ENCODE measurements around the gene CNIH2.

Gene CNIH2

DNA sequence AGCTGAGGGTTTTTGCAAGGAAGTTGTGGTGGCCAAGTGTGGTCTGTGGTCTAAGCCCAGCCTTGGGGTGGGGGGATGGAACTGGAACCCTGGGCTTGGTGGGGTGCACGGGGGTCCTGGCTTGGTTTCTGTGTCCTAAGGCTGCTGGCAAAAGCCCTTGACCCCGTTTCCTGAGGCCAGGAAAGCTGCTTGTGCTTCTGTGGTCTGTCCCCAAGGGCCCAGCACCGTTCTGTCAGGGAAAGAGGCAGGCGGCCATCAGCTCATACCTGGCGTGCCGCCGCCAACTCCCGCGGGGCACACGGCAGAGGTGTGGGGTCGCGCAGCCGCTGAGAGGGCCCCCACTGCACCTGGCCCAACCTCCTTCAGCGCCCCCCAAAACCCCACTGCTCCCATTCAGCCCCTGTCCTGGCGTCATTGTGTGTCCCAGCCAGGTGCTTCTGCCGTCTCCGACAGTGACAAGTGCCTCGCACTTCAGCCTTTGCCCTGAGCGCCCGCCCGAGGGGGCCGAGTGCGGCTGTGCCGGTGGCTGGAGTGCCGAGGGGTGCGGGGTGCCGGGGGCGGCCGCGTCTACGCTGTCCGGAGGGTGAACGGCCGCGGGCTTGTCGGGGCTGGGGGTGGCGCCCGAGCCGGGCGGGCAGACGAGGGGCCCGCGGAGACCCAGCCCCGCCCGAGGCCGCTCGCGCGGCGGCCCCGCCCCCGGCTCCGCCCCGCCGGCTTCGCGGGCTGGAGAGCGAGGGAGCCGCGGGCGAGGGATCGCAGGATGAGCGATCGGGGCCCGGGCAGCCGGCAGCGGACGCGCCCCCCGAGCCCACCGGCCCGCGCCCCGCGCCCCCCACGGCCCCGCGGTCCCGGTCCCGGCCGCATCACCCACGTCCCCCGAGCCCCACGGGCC lies at the start of gene CNIH2:
CNIH2 (plus strand) TSS at position 705 of the 892 bp plus-strand sequence. CDS start 282 bp downstream, outside the sequence.
- peak; percentile 54 for ATAC-seq
- Mint-ChIP-seq H3K36me3 (peaks cover 44% of the 10 kb centered on the region), H3K4me3 (peak within 1 kb of the TSS; percentile 62), H3K4me1 (peaks cover 52% of the 10 kb centered on the region), H3K27ac (peak within 1 kb of the TSS; percentile 42), H3K27me3 (peaks cover 21% of the 10 kb centered on the region), H3K9me3 (no peaks in the 10 kb centered on the region)

DNA sequence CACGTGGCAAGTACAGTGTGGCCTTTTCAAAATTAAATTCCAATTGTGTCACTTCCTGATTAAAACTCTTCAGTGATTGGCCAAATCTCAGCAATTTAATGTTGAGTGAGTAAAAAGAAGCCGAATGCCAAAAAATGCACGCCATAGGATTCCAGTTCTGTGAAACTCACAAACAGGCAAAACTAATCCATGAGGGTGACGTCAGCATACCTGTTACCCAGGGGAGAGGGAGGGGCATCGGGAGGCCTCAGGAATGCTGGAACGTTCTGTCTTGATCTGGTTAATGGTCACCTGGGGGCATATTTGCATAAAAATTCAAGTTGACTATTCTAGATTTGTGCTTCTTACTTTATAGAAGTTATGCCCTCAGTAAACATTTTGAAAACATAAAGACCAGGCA lies 49.5 kb upstream of the CNIH2 start:
- Mint-ChIP-seq H3K9me3 (no peaks in the 10 kb centered on the region), H3K27me3 (no peaks in the 10 kb centered on the region), H3K4me1 (no peaks in the 10 kb centered on the region), H3K36me3 (peaks cover 51% of the 10 kb centered on the region), H3K4me3 (no peak overlapping the region), H3K27ac (no peak overlapping the region)
- ATAC-seq: no peak

- no peaks in the 10 kb centered on the region for H3K4me1 Mint-ChIP-seq
- no peak overlapping the region for H3K4me3 Mint-ChIP-seq
- H3K9me3 Mint-ChIP-seq: no peaks in the 10 kb centered on the region
- H3K36me3 Mint-ChIP-seq: peaks cover 59% of the 10 kb centered on the region
- ATAC-seq: no peak
- H3K27ac Mint-ChIP-seq: no peak overlapping the region
- H3K27me3 Mint-ChIP-seq: no peaks in the 10 kb centered on the region
Measured at GRCh38 chr11:66230156-66230555, 47.8 kb upstream of the CNIH2 start.

DNA sequence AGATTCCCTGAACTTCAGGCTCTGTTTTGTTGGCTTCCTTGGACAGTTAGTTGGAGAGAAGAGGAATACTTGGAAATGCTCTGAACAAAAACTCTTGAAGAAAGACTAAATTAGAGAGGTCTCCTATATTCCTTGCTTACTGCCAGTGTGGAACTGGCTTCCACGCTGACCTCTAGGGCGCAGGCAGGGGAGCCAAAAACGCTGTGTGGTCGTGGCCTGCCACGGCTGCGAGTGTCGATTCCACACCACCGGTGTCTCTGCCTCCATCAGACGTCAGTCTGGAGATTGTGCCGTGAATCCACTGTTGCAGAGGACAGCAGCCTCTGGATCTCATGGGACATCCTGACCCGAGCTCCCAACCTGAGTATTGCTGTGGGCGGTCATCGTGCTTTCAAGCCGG lies 47.0 kb upstream of the CNIH2 start:
- no peak overlapping the region for H3K4me3 Mint-ChIP-seq

DNA sequence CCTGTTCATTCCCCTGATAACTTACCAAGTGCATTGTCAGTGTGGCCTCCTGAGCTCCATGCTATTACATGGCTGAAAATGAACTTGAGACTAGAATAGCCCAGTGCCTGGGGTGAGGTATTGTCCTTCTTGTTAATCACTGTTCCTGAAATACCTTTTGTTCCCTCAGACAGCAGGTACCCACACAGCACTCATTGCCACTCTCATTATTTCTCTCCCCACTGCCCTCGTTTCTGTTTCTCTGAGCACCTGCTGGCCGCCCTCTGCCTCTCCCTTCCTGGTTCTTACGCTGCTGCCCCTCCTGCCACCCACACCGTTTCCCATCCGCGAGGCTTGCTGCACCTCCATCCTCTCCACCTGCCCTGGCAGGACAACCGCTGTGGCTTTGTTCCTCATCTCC lies 46.4 kb upstream of the CNIH2 start:
- Mint-ChIP-seq H3K4me3 (no peak overlapping the region), H3K27ac (no peak overlapping the region)

More for the DNA sequence above, 47.0 kb upstream of the CNIH2 start:
- no peak for ATAC-seq
- Mint-ChIP-seq H3K4me1 (no peaks in the 10 kb centered on the region), H3K27me3 (no peaks in the 10 kb centered on the region), H3K36me3 (peaks cover 65% of the 10 kb centered on the region), H3K27ac (no peak overlapping the region), H3K9me3 (no peaks in the 10 kb centered on the region)

GRCh38 chr11:66232769-66233168 lies 45.2 kb upstream of the CNIH2 start:
- H3K4me3 Mint-ChIP-seq: no peak overlapping the region
- no peak overlapping the region for H3K27ac Mint-ChIP-seq
- peaks cover 68% of the 10 kb centered on the region for H3K36me3 Mint-ChIP-seq
- no peaks in the 10 kb centered on the region for H3K4me1 Mint-ChIP-seq
- ATAC-seq: no peak
- H3K27me3 Mint-ChIP-seq: no peaks in the 10 kb centered on the region
- H3K9me3 Mint-ChIP-seq: no peaks in the 10 kb centered on the region

More for the DNA sequence above, 46.4 kb upstream of the CNIH2 start:
- Mint-ChIP-seq H3K4me1 (no peaks in the 10 kb centered on the region), H3K9me3 (no peaks in the 10 kb centered on the region), H3K27me3 (no peaks in the 10 kb centered on the region), H3K36me3 (peaks cover 69% of the 10 kb centered on the region)
- ATAC-seq: no peak

DNA sequence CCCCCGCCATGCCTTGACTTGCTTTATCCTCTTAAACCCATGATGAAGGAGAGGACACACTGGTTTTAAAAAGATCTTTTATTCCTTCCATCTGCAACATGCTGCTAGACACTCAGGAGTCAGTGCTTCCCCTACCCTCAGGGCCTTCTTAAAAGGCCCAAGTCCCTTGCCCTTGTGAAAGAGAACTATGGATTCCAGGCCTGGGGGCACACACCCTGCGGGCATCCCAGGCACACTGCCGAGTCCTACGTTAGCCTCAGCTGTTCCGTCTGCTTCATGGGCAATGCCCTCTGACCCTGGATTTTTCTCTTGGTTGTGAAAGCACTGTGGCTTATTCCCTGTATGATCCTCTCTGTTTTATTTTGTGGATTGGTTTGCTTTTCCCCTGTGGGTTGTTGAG lies 44.7 kb upstream of the CNIH2 start:
- H3K36me3 Mint-ChIP-seq: peaks cover 63% of the 10 kb centered on the region
- H3K27me3 Mint-ChIP-seq: no peaks in the 10 kb centered on the region
- H3K27ac Mint-ChIP-seq: no peak overlapping the region

GRCh38 chr11:66235141-66235540 lies 42.8 kb upstream of the CNIH2 start:
- H3K36me3 Mint-ChIP-seq: peaks cover 58% of the 10 kb centered on the region
- ATAC-seq: no peak
- H3K27ac Mint-ChIP-seq: no peak overlapping the region
- H3K27me3 Mint-ChIP-seq: no peaks in the 10 kb centered on the region
- H3K9me3 Mint-ChIP-seq: no peaks in the 10 kb centered on the region
- H3K4me1 Mint-ChIP-seq: no peaks in the 10 kb centered on the region
- no peak overlapping the region for H3K4me3 Mint-ChIP-seq

More for the DNA sequence above, 44.7 kb upstream of the CNIH2 start:
- Mint-ChIP-seq H3K4me3 (no peak overlapping the region), H3K9me3 (no peaks in the 10 kb centered on the region), H3K4me1 (no peaks in the 10 kb centered on the region)
- no peak for ATAC-seq

DNA sequence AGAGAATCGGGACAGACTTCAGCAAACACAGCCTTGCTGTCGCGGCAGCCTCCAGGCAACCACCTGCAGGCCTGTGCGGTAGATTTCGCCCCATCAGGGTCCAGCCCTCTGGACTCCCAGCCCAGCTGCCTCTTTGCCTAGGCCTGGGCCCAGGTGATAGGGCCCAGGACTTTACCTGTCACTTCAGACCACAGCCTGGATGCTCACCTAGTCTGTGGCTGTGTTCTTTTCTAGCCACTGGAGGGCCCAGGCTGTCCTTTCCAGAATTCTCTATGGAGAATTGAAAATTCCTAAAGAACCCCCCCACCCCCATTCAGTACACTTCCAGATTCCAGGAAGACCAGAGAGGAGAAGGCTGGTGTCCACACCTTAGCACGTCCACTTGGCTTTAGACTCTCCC lies 40.1 kb upstream of the CNIH2 start:
- H3K4me1 Mint-ChIP-seq: no peaks in the 10 kb centered on the region
- no peaks in the 10 kb centered on the region for H3K27me3 Mint-ChIP-seq
- ATAC-seq: no peak
- H3K36me3 Mint-ChIP-seq: peaks cover 66% of the 10 kb centered on the region
- peak overlapping the region; percentile 17 for H3K27ac Mint-ChIP-seq
- no peaks in the 10 kb centered on the region for H3K9me3 Mint-ChIP-seq
- H3K4me3 Mint-ChIP-seq: no peak overlapping the region

- Mint-ChIP-seq H3K27me3 (no peaks in the 10 kb centered on the region), H3K27ac (no peak overlapping the region), H3K4me3 (no peak overlapping the region), H3K9me3 (no peaks in the 10 kb centered on the region), H3K4me1 (no peaks in the 10 kb centered on the region), H3K36me3 (peaks cover 63% of the 10 kb centered on the region)
- ATAC-seq: no peak
Measured at GRCh38 chr11:66238786-66239413, 39.1 kb upstream of the CNIH2 start.

- ATAC-seq: no peak
- Mint-ChIP-seq H3K9me3 (no peaks in the 10 kb centered on the region), H3K27ac (peak overlapping the region; percentile 35), H3K36me3 (peaks cover 63% of the 10 kb centered on the region), H3K27me3 (no peaks in the 10 kb centered on the region), H3K4me1 (no peaks in the 10 kb centered on the region), H3K4me3 (no peak overlapping the region)
Measured at GRCh38 chr11:66239511-66239910, 38.5 kb upstream of the CNIH2 start.

GRCh38 chr11:66239998-66240780 lies 37.8 kb upstream of the CNIH2 start:
- H3K27ac Mint-ChIP-seq: peak overlapping the region; percentile 35

GRCh38 chr11:66240781-66241136 lies 37.2 kb upstream of the CNIH2 start:
- no peak for ATAC-seq
- no peaks in the 10 kb centered on the region for H3K27me3 Mint-ChIP-seq

More at GRCh38 chr11:66239998-66240780, 37.8 kb upstream of the CNIH2 start:
- no peaks in the 10 kb centered on the region for H3K4me1 Mint-ChIP-seq
- H3K36me3 Mint-ChIP-seq: peaks cover 60% of the 10 kb centered on the region
- no peak overlapping the region for H3K4me3 Mint-ChIP-seq
- H3K27me3 Mint-ChIP-seq: no peaks in the 10 kb centered on the region
- no peak for ATAC-seq
- H3K9me3 Mint-ChIP-seq: no peaks in the 10 kb centered on the region

GRCh38 chr11:66242095-66242765 lies 35.7 kb upstream of the CNIH2 start:
- H3K4me3 Mint-ChIP-seq: no peak overlapping the region
- H3K4me1 Mint-ChIP-seq: no peaks in the 10 kb centered on the region
- H3K27ac Mint-ChIP-seq: peak overlapping the region; percentile 35
- no peak for ATAC-seq
- H3K9me3 Mint-ChIP-seq: no peaks in the 10 kb centered on the region
- H3K27me3 Mint-ChIP-seq: no peaks in the 10 kb centered on the region
- peaks cover 58% of the 10 kb centered on the region for H3K36me3 Mint-ChIP-seq

More at GRCh38 chr11:66240781-66241136, 37.2 kb upstream of the CNIH2 start:
- H3K4me3 Mint-ChIP-seq: no peak overlapping the region
- H3K36me3 Mint-ChIP-seq: peaks cover 55% of the 10 kb centered on the region
- peak overlapping the region; percentile 35 for H3K27ac Mint-ChIP-seq
- no peaks in the 10 kb centered on the region for H3K4me1 Mint-ChIP-seq
- H3K9me3 Mint-ChIP-seq: no peaks in the 10 kb centered on the region
